H1 (cell line): ENCODE measurements around the gene LNX2. TPM values are rescaled to one million over a fixed set of nuclear protein-coding genes. Genes with fewer than 3 reads are reported as not detected.

Source experiments
- CTCF ChIA-PET: fragments of 300-600 bp; sonication (Branson Sonifier 250); formaldehyde crosslinking; loops from one replicate; lab custom pipeline; 2021; ENCODE audit not compliant: partially characterized antibody; lab: Charles Lee
- POLR2A ChIA-PET: fragments of 300-600 bp; sonication (Branson Sonifier 250); formaldehyde crosslinking; loops from one replicate; lab custom pipeline; 2021; ENCODE audit warnings: inconsistent platforms; ENCODE audit not compliant: partially characterized antibody; lab: Charles Lee
- DNase-seq, 2 experiments: peaks; one replicate each; pipeline versions ENCODE4 v3.0.0 to v3.0.0-alpha.2; 2010 to 2022; ENCODE audit warnings: low spot score in 2 of 2, low read depth in 1 of 2, mixed read lengths in 1 of 2
- FAIRE-seq: peaks from 2 replicates; lab custom pipeline; 2011; peaks lifted over from hg19 to GRCh38; lab: Jason Lieb, UNC
- H2AFZ ChIP-seq: 2 replicates; pipeline ENCODE4 v1.8.1; 2012; ENCODE audit warnings: low read length, inconsistent platforms
- H2AK5ac ChIP-seq: 2 replicates; pipeline ENCODE4 v1.6.1; 2013; ENCODE audit warnings: low read depth, low read length
- H2BK120ac ChIP-seq: replicated peaks from 2 replicates; pipeline ENCODE3; 2013; ENCODE audit warnings: low read depth, low read length, inconsistent platforms
- H2BK12ac ChIP-seq: 2 replicates; pipeline ENCODE4 v1.6.1; 2013; ENCODE audit warnings: low read depth, low read length
- H2BK15ac ChIP-seq: 2 replicates; pipeline ENCODE4 v1.6.1; 2013; ENCODE audit warnings: low read length
- H2BK20ac ChIP-seq: 2 replicates; pipeline ENCODE4 v1.6.1; 2013; ENCODE audit warnings: low read length
- H2BK5ac ChIP-seq: 2 replicates; pipeline ENCODE4 v1.6.1; 2013; ENCODE audit warnings: low read depth, low read length
- H3K14ac ChIP-seq: 2 replicates; pipeline ENCODE4 v1.6.1; 2013; ENCODE audit warnings: inconsistent platforms; ENCODE audit not compliant: insufficient read length
- H3K18ac ChIP-seq: 2 replicates; pipeline ENCODE4 v1.6.1; 2013; ENCODE audit warnings: low read length; ENCODE audit errors: extremely low read depth
- H3K23ac ChIP-seq: 2 replicates; pipeline ENCODE4 v1.6.1; 2013; ENCODE audit warnings: inconsistent platforms; ENCODE audit not compliant: insufficient read length
- H3K23me2 ChIP-seq: 2 replicates; pipeline ENCODE4 v1.6.1; 2013; ENCODE audit warnings: low read depth, low read length
- H3K27ac ChIP-seq: 2 replicates; pipeline ENCODE4 v1.6.1; 2011; ENCODE audit warnings: low read depth, low read length, inconsistent platforms
- H3K27me3 ChIP-seq, 4 experiments: replicated peaks in 1 of 4; 1 replicate in 1 of 4; 2 replicates in 3 of 4; pipeline versions ENCODE4 v1.6.1 to v1.8.1; 2011 to 2013; ENCODE audit warnings: low read length in 3 of 4, mild to moderate bottlenecking in 3 of 4, inconsistent platforms in 2 of 4, mixed read lengths in 2 of 4, moderate library complexity in 1 of 4; ENCODE audit not compliant: control insufficient read depth in 3 of 4, insufficient read depth in 3 of 4; ENCODE audit errors: extremely low read depth in 1 of 4
- H3K36me3 ChIP-seq, 4 experiments: 2 replicates each; pipeline versions ENCODE4 v1.6.1 to v1.8.1; 2011 to 2013; ENCODE audit warnings: mild to moderate bottlenecking in 4 of 4, low read length in 3 of 4, moderate library complexity in 2 of 4, control low read depth in 1 of 4, inconsistent platforms in 1 of 4; ENCODE audit not compliant: insufficient read depth in 4 of 4, control insufficient read depth in 2 of 4
- H3K4ac ChIP-seq: replicated peaks from 2 replicates; pipeline ENCODE3; 2013; ENCODE audit warnings: low read length, low read depth, mixed read lengths, inconsistent platforms; ENCODE audit not compliant: insufficient read length
- H3K4me1 ChIP-seq, 4 experiments: replicated peaks in 1 of 4; 1 replicate in 1 of 4; 2 replicates in 3 of 4; pipeline versions ENCODE4 v1.6.1 to v1.8.1; 2011 to 2013; ENCODE audit warnings: low read length in 3 of 4, inconsistent platforms in 2 of 4, mixed read lengths in 1 of 4; ENCODE audit not compliant: insufficient read depth in 4 of 4, control insufficient read depth in 3 of 4
- H3K4me2 ChIP-seq, 2 experiments: 2 replicates each; pipeline versions ENCODE4 v1.6.1 to v1.8.1; 2011 to 2013; ENCODE audit warnings: low read depth in 2 of 2, low read length in 2 of 2, control low read depth in 1 of 2, inconsistent platforms in 1 of 2, mild to moderate bottlenecking in 1 of 2; ENCODE audit not compliant: insufficient read depth in 1 of 2
- H3K4me3 ChIP-seq, 4 experiments: fragments of 200-600, 300-600 bp in 1 of 4; sonication (generic), shearing (Covaris generic), sonication (Bioruptor Twin) in 1 of 4; 2 replicates each; pipeline versions ENCODE4 v1.5.1 to v1.8.1; 2011 to 2016; ENCODE audit warnings: low read length in 4 of 4, low read depth in 3 of 4, control low read depth in 2 of 4, inconsistent platforms in 2 of 4, mild to moderate bottlenecking in 2 of 4, mixed read lengths in 1 of 4, moderate library complexity in 1 of 4; ENCODE audit not compliant: insufficient read depth in 2 of 4; ENCODE audit errors: extremely low read depth in 1 of 4
- H3K56ac ChIP-seq: replicated peaks from 2 replicates; pipeline ENCODE3; 2013; ENCODE audit warnings: low read depth, mild to moderate bottlenecking, mixed read lengths, low read length, inconsistent platforms; ENCODE audit not compliant: insufficient read length
- H3K79me1 ChIP-seq: 2 replicates; pipeline ENCODE4 v1.6.1; 2013; ENCODE audit warnings: low read depth, low read length, control low read depth
- H3K79me2 ChIP-seq, 2 experiments: 2 replicates each; pipeline versions ENCODE4 v1.6.1 to v1.8.1; 2012 to 2013; ENCODE audit warnings: low read length in 2 of 2, mild to moderate bottlenecking in 2 of 2, inconsistent platforms in 1 of 2; ENCODE audit not compliant: insufficient read depth in 2 of 2, control insufficient read depth in 1 of 2
- H3K9ac ChIP-seq, 4 experiments: replicated peaks in 1 of 4; 1 replicate in 1 of 4; 2 replicates in 3 of 4; pipeline versions ENCODE4 v1.6.1 to v1.8.1; 2011 to 2013; ENCODE audit warnings: low read depth in 3 of 4, low read length in 3 of 4, control low read depth in 2 of 4, mild to moderate bottlenecking in 2 of 4, moderate library complexity in 2 of 4, inconsistent platforms in 1 of 4; ENCODE audit errors: extremely low read depth in 1 of 4
- H3K9me3 ChIP-seq, 2 experiments: 2 replicates each; pipeline versions ENCODE4 v1.6.1 to v1.8.1; 2012 to 2013; ENCODE audit warnings: mild to moderate bottlenecking in 2 of 2, moderate library complexity in 2 of 2, control low read depth in 1 of 2, inconsistent platforms in 1 of 2, low read depth in 1 of 2, low read length in 1 of 2, mixed read lengths in 1 of 2; ENCODE audit not compliant: insufficient read depth in 2 of 2
- H4K20me1 ChIP-seq, 2 experiments: replicated peaks in 1 of 2; 2 replicates each; pipeline versions ENCODE3 to v1.8.1; 2011 to 2013; ENCODE audit warnings: inconsistent platforms in 2 of 2, low read length in 2 of 2, mild to moderate bottlenecking in 1 of 2; ENCODE audit not compliant: insufficient read depth in 2 of 2, control insufficient read depth in 1 of 2
- H4K5ac ChIP-seq: 2 replicates; pipeline ENCODE4 v1.6.1; 2013; ENCODE audit warnings: low read length, low read depth, mixed read lengths, inconsistent platforms; ENCODE audit not compliant: insufficient read length
- H4K8ac ChIP-seq: 2 replicates; pipeline ENCODE4 v1.8.0; 2013; ENCODE audit warnings: mild to moderate bottlenecking, moderate library complexity, low read length, inconsistent platforms; ENCODE audit not compliant: insufficient read depth; ENCODE audit errors: extremely low read depth
- H4K91ac ChIP-seq: replicated peaks from 2 replicates; pipeline ENCODE3; 2013; ENCODE audit warnings: low read length, mixed read lengths, inconsistent platforms; ENCODE audit not compliant: insufficient read length
- CBX5 ChIP-seq: fragments of 300-800, 300-1000 bp; sonication (generic); IDR thresholded peaks from 2 replicates; pipeline ENCODE4 v1.7.1; 2016; ENCODE audit warnings: antibody characterized with exemption, low read length, low read depth
- FOSL1 ChIP-seq: IDR thresholded peaks from 2 replicates; pipeline ENCODE4 v1.6.1; 2011; ENCODE audit warnings: mild to moderate bottlenecking, low read depth, low read length, moderate library complexity; ENCODE audit not compliant: insufficient read depth
- GTF2F1 ChIP-seq: IDR thresholded peaks from 2 replicates; pipeline ENCODE4 v1.6.1; 2012; ENCODE audit warnings: low read depth, low read length, improper control_type of control experiment, borderline replicate concordance
- HDAC6 ChIP-seq: IDR thresholded peaks from one replicate; pipeline ENCODE4 v1.7.1; 2012; ENCODE audit warnings: low read depth, mild to moderate bottlenecking, inconsistent platforms, low read length, moderate library complexity
- KDM1A ChIP-seq: fragments of 200-600, 300-600 bp; sonication (generic); IDR thresholded peaks from 2 replicates; pipeline ENCODE4 v1.7.1; 2016; ENCODE audit warnings: mild to moderate bottlenecking, low read length, borderline replicate concordance
- KDM4A ChIP-seq: IDR thresholded peaks from one replicate; pipeline ENCODE4 v1.7.1; 2012; ENCODE audit warnings: low read depth, mild to moderate bottlenecking, moderate library complexity, low read length, inconsistent platforms; ENCODE audit not compliant: severe bottlenecking
- MAFK ChIP-seq: IDR thresholded peaks from 2 replicates; pipeline ENCODE4 v1.6.1; 2012; ENCODE audit warnings: low read depth, mild to moderate bottlenecking, improper control_type of control experiment, low read length
- RFX5 ChIP-seq: IDR thresholded peaks from 2 replicates; pipeline ENCODE4 v1.6.1; 2011; ENCODE audit warnings: low read depth, low read length, improper control_type of control experiment, borderline replicate concordance
- SIN3A ChIP-seq, 2 experiments: IDR thresholded peaks in 1 of 2; conservative IDR thresholded peaks in 1 of 2; 2 replicates each; pipeline ENCODE4 v1.6.1; 2011 to 2012; ENCODE audit warnings: low read length in 2 of 2, improper control_type of control experiment in 1 of 2, low read depth in 1 of 2, mild to moderate bottlenecking in 1 of 2
- SIRT6 ChIP-seq: IDR thresholded peaks from one replicate; pipeline ENCODE4 v1.7.1; 2012; ENCODE audit warnings: low read length, inconsistent platforms
- SP2 ChIP-seq: IDR thresholded peaks from 2 replicates; pipeline ENCODE4 v1.6.1; 2012; ENCODE audit warnings: mild to moderate bottlenecking, low read length, inconsistent platforms
- SP4 ChIP-seq: IDR thresholded peaks from 2 replicates; pipeline ENCODE4 v1.6.1; 2012; ENCODE audit warnings: low read length, inconsistent platforms
- WGBS, 2 experiments: shearing (Covaris generic) in 1 of 2; methylation state at CpG; one replicate each; pipeline versions ENCODE4 v1.1.6 to v1.1.7; 2013 to 2015; ENCODE audit warnings: low lambda C conversion rate in 2 of 2, mixed read lengths in 2 of 2, inconsistent platforms in 1 of 2, low coverage in 1 of 2, missing lambda C conversion rate in 1 of 2; ENCODE audit not compliant: insufficient replicate concordance in 2 of 2, insufficient coverage in 1 of 2, insufficient read length in 1 of 2; ENCODE audit errors: extremely low coverage in 1 of 2, missing lambda C conversion rate in 1 of 2; 5-methylcytosine and 5-hydroxymethylcytosine counted together
- polyA plus RNA-seq, 7 experiments: library from polyadenylated mRNA; depleted of rRNA in 3 of 7; stranded (reverse) in 5 of 7; unstranded in 2 of 7; fragments of >200 nt in 5 of 7; fragments of 200-250 nt in 2 of 7; gene quantifications; 1 replicate in 5 of 7; 2 replicates in 1 of 7; 4 replicates in 1 of 7; pipeline versions ENCODE4 v1.2.1 to v1.2.3, GENCODE V29; 2011 to 2013; ENCODE audit warnings: missing spikeins in 2 of 7, mixed read lengths in 2 of 7
- total RNA-seq: library from RNA; stranded (reverse); fragmentation: NEBNext Ultra II Directional; extraction: Animal tissue kit (Norgen Biotek cat#: 25700); gene quantifications from 2 replicates; pipeline ENCODE4 v1.2.1, GENCODE V29; 2021

LNX2 gene
- total and polyA plus RNA-seq, 2 of the 8 experiments (the other 6 are each of a cell fraction or from before 2014, with no cell fraction given), result 6.4 to 13.9 TPM

GRCh38 chr13:27622881-27623280 lies 2.6 kb upstream of the LNX2 start:
- Histone ChIP-seq H3K23ac (no peak overlapping the region), H3K27me3 (no peaks in the 10 kb centered on the region), H3K79me2 (peaks cover 30 to 77% of the 10 kb centered on the region in 2 experiments), H2BK20ac (no peak overlapping the region), H4K20me1 (peaks cover 11 to 28% of the 10 kb centered on the region in 2 experiments), H3K27ac (no peak overlapping the region), H2BK120ac (no peak overlapping the region), H3K4me1 (peaks cover 3 to 12% (median 7%) of the 10 kb centered on the region in 4 experiments; a peak in 6 of 7 replicates), H3K9me3 (no peaks in the 10 kb centered on the region), H3K56ac (no peak overlapping the region), H2BK12ac (no peak overlapping the region), H4K8ac (no peak overlapping the region), H3K4me3 (peak overlapping the region; percentile 73 to 97 (median 93); a peak in 5 of 8 replicates), H3K4me2 (peak overlapping the region; percentile 67 to 72), H3K18ac (no peak overlapping the region), H3K14ac (no peak overlapping the region), H3K4ac (no peak overlapping the region), H3K9ac (0 out of 7 replicates have a peak overlapping the region, but pooled peaks of 1 of the 4 experiments have one; percentile 19), H3K79me1 (peaks cover 10% of the 10 kb centered on the region), H3K23me2 (peaks cover 6% of the 10 kb centered on the region; the same call in 1 of the 2 replicates), H2BK15ac (no peak overlapping the region), H2AK5ac (no peak overlapping the region), H3K36me3 (peaks cover 4 to 28% (median 11%) of the 10 kb centered on the region in 4 experiments; a peak in 7 of 8 replicates), H4K91ac (no peak overlapping the region), H2BK5ac (no peak overlapping the region), H4K5ac (no peak overlapping the region), H2AFZ (no peak overlapping the region)
- FAIRE-seq (no peak), DNase-seq (no peak)
- 82% methylated on average over 7 of the region's 7 CpGs; no CpG with 5 or more reads in 1 of the 2 experiments for WGBS, 2 experiments
- ChIA-PET CTCF (interaction anchor here (0.7 to 1.7 kb wide), 5 partner anchors 10 to 251 kb away, joined by 3 to 7 read pairs (median 3); partner anchors contain the start of gene MTIF3), POLR2A (interaction anchor here (0.6 to 3.9 kb wide), 7 partner anchors 10 to 146 kb away, joined by 3 to 26 read pairs (median 3); no protein-coding TSS in a partner anchor)
- TF ChIP-seq HDAC6 (no peak), MAFK (no peak), SIN3A (conservative IDR thresholded peaks at IDR 0.05 in 1 of 2, IDR thresholded peaks at IDR 0.05 in 1 of 2; ENCODE audit: low read depth in 1 of 2, low read length in 2 of 2) (no peak), CBX5 (no peak), SP2 (no peak), KDM1A (no peak), SIRT6 (no peak), KDM4A (no peak), RFX5 (no peak), FOSL1 (no peak), GTF2F1 (no peak), SP4 (no peak)
